Activated T-cell treated with anti-CD3 and anti-CD28 coated beads for 4 hours (primary cell): Measurements from ENCODE around the gene CAPN14.

ENCODE experiments used
- DNase-seq: peaks from one replicate; pipeline ENCODE4 v3.0.0-alpha.2; 2020

The CAPN14 gene

GRCh38 chr2:31222071-31222470 lies 4.8 kb upstream of the CAPN14 start:
- no peak for DNase-seq

DNA sequence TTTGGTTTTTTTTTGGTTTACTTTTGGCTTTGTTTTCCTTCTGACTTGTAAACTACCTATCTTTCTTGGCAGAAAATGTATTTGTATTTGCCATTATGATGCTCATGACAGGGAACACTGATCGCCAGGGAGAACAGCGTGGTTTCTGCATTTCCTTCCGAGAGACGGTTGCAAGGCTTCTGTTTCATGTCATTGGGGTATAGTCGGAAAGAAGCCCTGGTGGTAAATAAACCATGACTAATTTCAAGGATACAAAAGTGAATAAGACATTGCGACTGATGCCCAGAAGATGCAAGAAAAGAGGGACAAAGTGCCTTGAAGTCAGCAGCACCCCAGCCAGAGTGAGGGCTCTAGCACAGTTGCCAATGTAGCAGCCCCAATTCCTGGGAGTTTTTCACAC lies 4.2 kb upstream of the CAPN14 start:
- no peak for DNase-seq

- DNase-seq = no peak
These were observed 2.0 kb upstream of the CAPN14 start for GRCh38 chr2:31219131-31219969.

- no peak for DNase-seq
These were observed 581 bp downstream of the CAPN14 start for GRCh38 chr2:31216734-31217133.

- DNase-seq = no peak
These were observed 2.8 kb downstream of the CAPN14 start for GRCh38 chr2:31214444-31214915.

GRCh38 chr2:31213601-31214443 lies 3.5 kb downstream of the CAPN14 start:
- DNase-seq = no peak

GRCh38 chr2:31212659-31213600 lies 4.4 kb downstream of the CAPN14 start:
- no peak for DNase-seq

GRCh38 chr2:31208240-31208639 lies 9.1 kb downstream of the CAPN14 start:
- no peak for DNase-seq

DNA sequence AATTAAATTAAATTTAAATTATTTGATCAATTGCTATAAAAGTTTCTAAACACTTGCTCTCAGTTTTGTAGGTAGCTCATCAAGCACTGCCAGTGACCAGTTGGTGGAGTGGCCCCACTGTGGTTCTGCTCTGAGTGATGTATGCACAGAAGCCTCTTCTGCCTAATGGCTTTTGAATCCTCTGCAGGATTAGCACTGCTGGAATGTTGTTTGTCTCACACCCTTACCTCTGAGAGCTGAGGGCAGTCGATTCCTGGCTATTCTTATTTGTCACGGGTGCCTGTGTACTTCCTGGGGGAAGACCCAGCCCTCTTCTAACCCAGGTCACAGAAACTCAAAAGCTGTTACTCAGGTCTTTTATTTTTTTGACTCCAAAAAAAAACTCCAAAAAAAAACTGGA lies 9.5 kb downstream of the CAPN14 start:
- no peak for DNase-seq

DNA sequence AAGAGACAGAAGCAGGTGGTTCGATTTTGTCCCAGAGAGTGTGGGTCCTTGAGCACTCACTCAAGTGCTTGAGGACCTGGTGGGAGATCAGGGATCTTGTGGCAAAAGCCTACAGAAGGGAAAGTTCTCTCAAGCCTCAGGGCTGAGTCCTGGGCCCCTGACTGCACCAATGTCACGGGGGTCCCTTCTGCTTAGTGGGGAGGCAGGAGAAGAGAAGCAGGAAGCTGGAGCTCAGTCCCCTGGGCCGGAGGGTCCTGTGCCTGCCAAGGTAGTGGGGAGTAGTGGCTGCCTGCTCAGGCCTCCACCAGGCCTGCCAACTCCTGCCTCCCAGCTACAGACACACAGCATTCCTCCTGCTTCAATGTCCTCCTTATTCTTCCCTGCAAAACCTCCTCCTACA lies 11.7 kb downstream of the CAPN14 start:
- DNase-seq = no peak

GRCh38 chr2:31205186-31205585 lies 12.1 kb downstream of the CAPN14 start:
- no peak for DNase-seq

DNA sequence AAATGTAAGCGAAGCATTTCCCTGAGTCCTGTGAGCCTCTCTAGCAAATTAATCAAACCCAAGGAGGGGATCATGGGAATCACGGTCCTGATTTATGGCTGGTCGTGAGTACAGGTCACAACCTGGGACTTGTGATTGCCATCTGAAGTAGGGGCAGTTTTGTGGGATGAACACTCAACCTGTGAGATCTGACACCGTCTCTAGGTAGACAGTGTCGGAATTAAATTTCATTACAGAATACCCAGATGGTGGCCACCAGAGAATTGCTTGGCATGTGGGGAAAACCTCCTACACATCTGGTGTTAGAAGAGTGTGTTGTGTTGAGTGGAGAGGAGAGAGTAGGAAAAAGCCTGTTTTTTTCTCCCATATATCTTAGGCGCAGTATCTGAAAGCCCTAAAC lies 12.5 kb downstream of the CAPN14 start:
- no peak for DNase-seq

- DNase-seq = no peak
These were observed 13.4 kb downstream of the CAPN14 start for GRCh38 chr2:31203916-31204315.

DNA sequence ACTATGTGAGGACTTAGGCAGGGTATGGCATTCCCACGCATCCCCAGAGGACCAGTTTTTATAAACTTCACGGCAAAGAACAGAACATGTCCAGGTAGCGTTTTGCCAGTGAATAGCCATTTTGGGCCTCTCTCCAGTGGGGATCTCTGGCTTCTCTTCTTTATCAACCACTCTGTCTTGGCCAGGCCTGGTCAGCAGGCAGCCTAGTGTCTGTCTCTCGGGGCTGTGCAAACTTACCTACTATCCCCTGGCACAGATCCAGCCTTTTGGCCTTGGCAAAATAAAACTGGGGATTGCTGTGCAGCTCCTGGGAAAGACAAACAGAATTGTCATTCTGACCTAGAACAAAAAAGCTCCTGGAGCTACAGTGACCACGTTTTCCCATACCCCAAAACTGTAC lies 14.5 kb downstream of the CAPN14 start:
- no peak for DNase-seq

DNA sequence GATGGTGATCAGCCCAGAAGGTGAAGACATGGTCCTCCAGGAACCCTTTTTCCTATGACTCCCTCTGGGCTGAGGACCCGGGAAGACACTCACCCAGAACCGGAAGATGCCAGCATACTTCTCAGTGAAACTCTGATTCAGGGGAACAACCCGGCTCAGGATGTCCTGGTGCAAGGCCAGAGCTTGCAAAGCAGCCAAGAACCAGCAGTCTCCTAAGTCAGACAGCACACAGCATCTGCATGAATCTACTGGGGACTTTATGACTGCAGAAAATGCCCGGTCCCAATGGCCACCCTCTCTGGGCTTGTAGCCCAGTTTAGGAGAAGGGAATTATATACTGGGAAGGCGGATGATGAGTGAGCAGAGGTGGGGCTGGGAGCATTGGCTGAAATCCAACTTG lies 15.3 kb downstream of the CAPN14 start:
- DNase-seq = no peak

DNA sequence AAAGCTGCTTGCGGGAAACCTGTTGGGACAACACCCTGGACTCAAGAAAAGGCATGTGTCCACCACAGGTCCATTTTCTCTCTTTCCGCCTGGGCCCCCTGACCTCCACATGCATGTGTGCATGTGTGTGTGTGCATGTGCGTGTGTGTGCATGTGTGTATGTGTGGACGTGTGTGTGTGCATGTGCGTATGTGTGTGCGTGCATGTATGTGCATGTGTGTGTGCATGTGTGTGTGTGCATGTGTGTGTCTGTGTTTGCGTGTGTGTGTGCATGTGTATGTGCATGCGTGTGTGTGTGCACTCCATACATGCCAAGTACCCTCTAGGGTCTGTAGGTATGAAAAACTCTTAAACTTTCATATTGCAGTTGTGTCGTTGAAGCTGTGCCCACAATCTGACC lies 16.3 kb downstream of the CAPN14 start:
- DNase-seq = no peak

GRCh38 chr2:31199206-31199605 lies 18.1 kb downstream of the CAPN14 start:
- DNase-seq = no peak

GRCh38 chr2:31197669-31198068 lies 19.6 kb downstream of the CAPN14 start:
- DNase-seq = no peak

DNA sequence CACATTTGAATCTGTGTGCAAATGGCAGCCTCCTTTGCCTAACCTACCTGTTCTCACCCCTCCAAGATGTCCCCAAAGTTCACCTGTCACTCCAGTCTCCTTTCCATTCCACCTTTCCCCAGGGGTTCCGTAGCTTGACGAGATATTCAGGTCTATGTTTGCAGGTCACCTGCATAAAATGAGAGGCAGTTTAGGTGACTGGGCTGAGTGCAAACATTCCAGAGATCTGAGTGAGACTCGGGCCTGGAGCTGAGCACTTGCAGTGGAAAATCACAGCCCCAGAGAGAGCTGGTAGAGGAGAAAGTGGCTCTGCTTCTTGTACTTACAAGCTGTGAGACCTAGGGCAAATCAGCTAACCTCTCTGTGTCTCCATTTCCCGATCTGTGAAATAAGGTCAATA lies 20.1 kb downstream of the CAPN14 start:
- no peak for DNase-seq

DNA sequence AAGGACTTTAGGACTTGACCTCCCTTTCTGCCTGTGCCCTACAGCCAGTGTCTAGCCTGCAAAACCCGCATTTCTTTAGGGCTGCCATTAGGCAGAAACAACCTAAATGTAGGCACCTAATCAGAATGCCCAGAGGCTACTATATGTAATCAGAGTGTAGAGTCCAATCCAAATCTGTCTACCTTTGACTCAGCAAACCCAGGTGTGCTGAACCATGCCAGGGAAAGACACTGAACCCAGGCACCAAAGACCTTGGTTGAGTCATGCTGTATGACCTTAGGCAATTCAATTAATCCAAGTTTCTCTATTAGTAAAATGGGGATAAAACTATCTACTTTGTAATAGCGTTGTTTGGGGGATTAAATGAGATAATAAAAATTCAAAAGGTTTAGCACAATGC lies 20.7 kb downstream of the CAPN14 start:
- DNase-seq = no peak

- DNase-seq = no peak
These were observed 23.5 kb downstream of the CAPN14 start for GRCh38 chr2:31193806-31194205.

DNA sequence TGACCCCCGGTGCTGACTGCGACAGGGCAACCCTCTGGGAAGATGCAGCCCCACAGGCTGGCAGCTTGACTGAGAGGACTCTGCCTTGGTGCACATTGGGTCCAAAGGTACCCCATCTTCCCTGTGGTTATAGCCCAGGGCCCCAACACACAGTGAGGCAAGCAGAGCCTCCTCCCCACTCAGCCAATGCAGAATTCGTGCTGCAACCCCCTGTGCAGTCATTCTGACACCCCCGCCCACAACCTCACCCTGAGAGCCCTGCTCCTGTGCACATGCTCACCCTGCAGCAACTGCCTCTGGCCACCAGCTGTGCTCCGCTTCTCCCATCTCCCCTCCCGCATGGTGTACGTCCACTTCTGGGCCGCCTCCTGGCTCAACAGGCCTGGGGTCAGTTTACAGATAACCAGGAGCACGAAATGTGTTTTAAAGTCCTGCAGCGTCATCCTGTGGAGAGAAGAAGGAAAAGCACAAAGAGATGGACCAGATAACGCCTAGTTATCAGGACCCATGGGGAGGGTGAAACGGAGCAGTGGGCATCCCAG lies 24.4 kb downstream of the CAPN14 start:
- no peak for DNase-seq

DNA sequence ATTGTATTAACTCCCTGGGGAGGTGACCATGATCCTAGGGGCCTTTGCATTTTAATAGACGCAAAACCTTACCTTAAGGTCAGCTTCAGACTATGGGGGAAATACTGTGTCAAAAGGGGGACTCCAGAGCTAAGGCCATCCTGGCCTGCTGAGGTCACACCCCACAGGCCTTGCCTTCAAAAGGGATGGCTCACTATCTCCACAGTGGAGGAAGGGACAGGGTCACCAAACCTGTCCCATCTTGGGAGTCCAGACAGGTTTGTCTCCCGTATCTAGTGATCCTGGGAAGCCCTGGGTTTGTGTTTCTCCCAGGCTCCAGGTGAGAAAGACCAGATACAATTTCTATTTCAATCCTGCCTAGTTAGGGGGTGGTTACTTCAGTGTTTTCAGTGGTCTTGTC lies 24.9 kb downstream of the CAPN14 start:
- no peak for DNase-seq
